H1 (cell line): ENCODE data around the gene DDI2. TPM values are rescaled to one million over a fixed set of nuclear protein-coding genes. Genes with fewer than 3 reads are reported as not detected.

Source experiments
- CTCF ChIA-PET: fragments of 300-600 bp; sonication (Branson Sonifier 250); formaldehyde crosslinking; loops from one replicate; lab custom pipeline; 2021; ENCODE audit not compliant: partially characterized antibody; lab: Charles Lee
- POLR2A ChIA-PET: fragments of 300-600 bp; sonication (Branson Sonifier 250); formaldehyde crosslinking; loops from one replicate; lab custom pipeline; 2021; ENCODE audit warnings: inconsistent platforms; ENCODE audit not compliant: partially characterized antibody; lab: Charles Lee
- DNase-seq, 2 experiments: peaks; one replicate each; pipeline versions ENCODE4 v3.0.0 to v3.0.0-alpha.2; 2010 to 2022; ENCODE audit warnings: low spot score in 2 of 2, low read depth in 1 of 2, mixed read lengths in 1 of 2
- FAIRE-seq: peaks from 2 replicates; lab custom pipeline; 2011; peaks lifted over from hg19 to GRCh38; lab: Jason Lieb, UNC
- H2AFZ ChIP-seq: 2 replicates; pipeline ENCODE4 v1.8.1; 2012; ENCODE audit warnings: low read length, inconsistent platforms
- H2AK5ac ChIP-seq: 2 replicates; pipeline ENCODE4 v1.6.1; 2013; ENCODE audit warnings: low read depth, low read length
- H2BK120ac ChIP-seq: replicated peaks from 2 replicates; pipeline ENCODE3; 2013; ENCODE audit warnings: low read depth, low read length, inconsistent platforms
- H2BK12ac ChIP-seq: 2 replicates; pipeline ENCODE4 v1.6.1; 2013; ENCODE audit warnings: low read depth, low read length
- H2BK15ac ChIP-seq: 2 replicates; pipeline ENCODE4 v1.6.1; 2013; ENCODE audit warnings: low read length
- H2BK20ac ChIP-seq: 2 replicates; pipeline ENCODE4 v1.6.1; 2013; ENCODE audit warnings: low read length
- H2BK5ac ChIP-seq: 2 replicates; pipeline ENCODE4 v1.6.1; 2013; ENCODE audit warnings: low read depth, low read length
- H3K14ac ChIP-seq: 2 replicates; pipeline ENCODE4 v1.6.1; 2013; ENCODE audit warnings: inconsistent platforms; ENCODE audit not compliant: insufficient read length
- H3K18ac ChIP-seq: 2 replicates; pipeline ENCODE4 v1.6.1; 2013; ENCODE audit warnings: low read length; ENCODE audit errors: extremely low read depth
- H3K23ac ChIP-seq: 2 replicates; pipeline ENCODE4 v1.6.1; 2013; ENCODE audit warnings: inconsistent platforms; ENCODE audit not compliant: insufficient read length
- H3K23me2 ChIP-seq: 2 replicates; pipeline ENCODE4 v1.6.1; 2013; ENCODE audit warnings: low read depth, low read length
- H3K27ac ChIP-seq: 2 replicates; pipeline ENCODE4 v1.6.1; 2011; ENCODE audit warnings: low read depth, low read length, inconsistent platforms
- H3K27me3 ChIP-seq, 4 experiments: replicated peaks in 1 of 4; 1 replicate in 1 of 4; 2 replicates in 3 of 4; pipeline versions ENCODE4 v1.6.1 to v1.8.1; 2011 to 2013; ENCODE audit warnings: low read length in 3 of 4, mild to moderate bottlenecking in 3 of 4, inconsistent platforms in 2 of 4, mixed read lengths in 2 of 4, moderate library complexity in 1 of 4; ENCODE audit not compliant: control insufficient read depth in 3 of 4, insufficient read depth in 3 of 4; ENCODE audit errors: extremely low read depth in 1 of 4
- H3K36me3 ChIP-seq, 4 experiments: 2 replicates each; pipeline versions ENCODE4 v1.6.1 to v1.8.1; 2011 to 2013; ENCODE audit warnings: mild to moderate bottlenecking in 4 of 4, low read length in 3 of 4, moderate library complexity in 2 of 4, control low read depth in 1 of 4, inconsistent platforms in 1 of 4; ENCODE audit not compliant: insufficient read depth in 4 of 4, control insufficient read depth in 2 of 4
- H3K4ac ChIP-seq: replicated peaks from 2 replicates; pipeline ENCODE3; 2013; ENCODE audit warnings: low read length, low read depth, mixed read lengths, inconsistent platforms; ENCODE audit not compliant: insufficient read length
- H3K4me1 ChIP-seq, 4 experiments: replicated peaks in 1 of 4; 1 replicate in 1 of 4; 2 replicates in 3 of 4; pipeline versions ENCODE4 v1.6.1 to v1.8.1; 2011 to 2013; ENCODE audit warnings: low read length in 3 of 4, inconsistent platforms in 2 of 4, mixed read lengths in 1 of 4; ENCODE audit not compliant: insufficient read depth in 4 of 4, control insufficient read depth in 3 of 4
- H3K4me2 ChIP-seq, 2 experiments: 2 replicates each; pipeline versions ENCODE4 v1.6.1 to v1.8.1; 2011 to 2013; ENCODE audit warnings: low read depth in 2 of 2, low read length in 2 of 2, control low read depth in 1 of 2, inconsistent platforms in 1 of 2, mild to moderate bottlenecking in 1 of 2; ENCODE audit not compliant: insufficient read depth in 1 of 2
- H3K4me3 ChIP-seq, 4 experiments: fragments of 200-600, 300-600 bp in 1 of 4; sonication (generic), shearing (Covaris generic), sonication (Bioruptor Twin) in 1 of 4; 2 replicates each; pipeline versions ENCODE4 v1.5.1 to v1.8.1; 2011 to 2016; ENCODE audit warnings: low read length in 4 of 4, low read depth in 3 of 4, control low read depth in 2 of 4, inconsistent platforms in 2 of 4, mild to moderate bottlenecking in 2 of 4, mixed read lengths in 1 of 4, moderate library complexity in 1 of 4; ENCODE audit not compliant: insufficient read depth in 2 of 4; ENCODE audit errors: extremely low read depth in 1 of 4
- H3K56ac ChIP-seq: replicated peaks from 2 replicates; pipeline ENCODE3; 2013; ENCODE audit warnings: low read depth, mild to moderate bottlenecking, mixed read lengths, low read length, inconsistent platforms; ENCODE audit not compliant: insufficient read length
- H3K79me1 ChIP-seq: 2 replicates; pipeline ENCODE4 v1.6.1; 2013; ENCODE audit warnings: low read depth, low read length, control low read depth
- H3K79me2 ChIP-seq, 2 experiments: 2 replicates each; pipeline versions ENCODE4 v1.6.1 to v1.8.1; 2012 to 2013; ENCODE audit warnings: low read length in 2 of 2, mild to moderate bottlenecking in 2 of 2, inconsistent platforms in 1 of 2; ENCODE audit not compliant: insufficient read depth in 2 of 2, control insufficient read depth in 1 of 2
- H3K9ac ChIP-seq, 4 experiments: replicated peaks in 1 of 4; 1 replicate in 1 of 4; 2 replicates in 3 of 4; pipeline versions ENCODE4 v1.6.1 to v1.8.1; 2011 to 2013; ENCODE audit warnings: low read depth in 3 of 4, low read length in 3 of 4, control low read depth in 2 of 4, mild to moderate bottlenecking in 2 of 4, moderate library complexity in 2 of 4, inconsistent platforms in 1 of 4; ENCODE audit errors: extremely low read depth in 1 of 4
- H3K9me3 ChIP-seq, 2 experiments: 2 replicates each; pipeline versions ENCODE4 v1.6.1 to v1.8.1; 2012 to 2013; ENCODE audit warnings: mild to moderate bottlenecking in 2 of 2, moderate library complexity in 2 of 2, control low read depth in 1 of 2, inconsistent platforms in 1 of 2, low read depth in 1 of 2, low read length in 1 of 2, mixed read lengths in 1 of 2; ENCODE audit not compliant: insufficient read depth in 2 of 2
- H4K20me1 ChIP-seq, 2 experiments: replicated peaks in 1 of 2; 2 replicates each; pipeline versions ENCODE3 to v1.8.1; 2011 to 2013; ENCODE audit warnings: inconsistent platforms in 2 of 2, low read length in 2 of 2, mild to moderate bottlenecking in 1 of 2; ENCODE audit not compliant: insufficient read depth in 2 of 2, control insufficient read depth in 1 of 2
- H4K5ac ChIP-seq: 2 replicates; pipeline ENCODE4 v1.6.1; 2013; ENCODE audit warnings: low read length, low read depth, mixed read lengths, inconsistent platforms; ENCODE audit not compliant: insufficient read length
- H4K8ac ChIP-seq: 2 replicates; pipeline ENCODE4 v1.8.0; 2013; ENCODE audit warnings: mild to moderate bottlenecking, moderate library complexity, low read length, inconsistent platforms; ENCODE audit not compliant: insufficient read depth; ENCODE audit errors: extremely low read depth
- H4K91ac ChIP-seq: replicated peaks from 2 replicates; pipeline ENCODE3; 2013; ENCODE audit warnings: low read length, mixed read lengths, inconsistent platforms; ENCODE audit not compliant: insufficient read length
- ASH2L ChIP-seq: fragments of 200-600, 300-600 bp; sonication (generic); IDR thresholded peaks from one replicate; pipeline ENCODE4 v1.7.1; 2017; ENCODE audit warnings: low read length
- CREB1 ChIP-seq: IDR thresholded peaks from 2 replicates; pipeline ENCODE4 v1.6.1; 2012; ENCODE audit warnings: inconsistent platforms
- FOSL1 ChIP-seq: IDR thresholded peaks from 2 replicates; pipeline ENCODE4 v1.6.1; 2011; ENCODE audit warnings: mild to moderate bottlenecking, low read depth, low read length, moderate library complexity; ENCODE audit not compliant: insufficient read depth
- GTF2F1 ChIP-seq: IDR thresholded peaks from 2 replicates; pipeline ENCODE4 v1.6.1; 2012; ENCODE audit warnings: low read depth, low read length, improper control_type of control experiment, borderline replicate concordance
- NANOG ChIP-seq: IDR thresholded peaks from 2 replicates; pipeline ENCODE4 v1.6.1; 2011; ENCODE audit warnings: low read length, low read depth, mild to moderate bottlenecking, inconsistent platforms; ENCODE audit not compliant: insufficient read depth, poor library complexity, severe bottlenecking
- NRF1 ChIP-seq: IDR thresholded peaks from 2 replicates; pipeline ENCODE4 v1.6.1; 2011; ENCODE audit warnings: mild to moderate bottlenecking, low read depth, low read length, improper control_type of control experiment
- PHF8 ChIP-seq: fragments of 200-600 bp; sonication (generic); conservative IDR thresholded peaks from 2 replicates; pipeline ENCODE4 v1.7.1; 2012; ENCODE audit warnings: low read depth, mild to moderate bottlenecking, inconsistent platforms, low read length, moderate library complexity
- RFX5 ChIP-seq: IDR thresholded peaks from 2 replicates; pipeline ENCODE4 v1.6.1; 2011; ENCODE audit warnings: low read depth, low read length, improper control_type of control experiment, borderline replicate concordance
- RNF2 ChIP-seq: fragments of 200-900, 300-1000 bp; sonication (generic); IDR thresholded peaks from 2 replicates; pipeline ENCODE4 v1.7.1; 2016; ENCODE audit warnings: borderline replicate concordance, low read depth, mild to moderate bottlenecking, antibody characterized with exemption, low read length; ENCODE audit not compliant: poor library complexity, severe bottlenecking; ENCODE audit errors: missing control alignments
- SIN3A ChIP-seq, 2 experiments: IDR thresholded peaks in 1 of 2; conservative IDR thresholded peaks in 1 of 2; 2 replicates each; pipeline ENCODE4 v1.6.1; 2011 to 2012; ENCODE audit warnings: low read length in 2 of 2, improper control_type of control experiment in 1 of 2, low read depth in 1 of 2, mild to moderate bottlenecking in 1 of 2
- SIRT6 ChIP-seq: IDR thresholded peaks from one replicate; pipeline ENCODE4 v1.7.1; 2012; ENCODE audit warnings: low read length, inconsistent platforms
- SP1 ChIP-seq: IDR thresholded peaks from 2 replicates; pipeline ENCODE4 v1.6.1; 2011; ENCODE audit warnings: low read depth, low read length
- TAF7 ChIP-seq: optimal IDR thresholded peaks from 2 replicates; pipeline ENCODE3; 2011; ENCODE audit warnings: low read depth, mild to moderate bottlenecking, inconsistent platforms, low read length, moderate library complexity, borderline replicate concordance
- TBP ChIP-seq: IDR thresholded peaks from 2 replicates; pipeline ENCODE4 v1.6.1; 2011; ENCODE audit warnings: low read depth, low read length, improper control_type of control experiment
- WGBS, 2 experiments: shearing (Covaris generic) in 1 of 2; methylation state at CpG; one replicate each; pipeline versions ENCODE4 v1.1.6 to v1.1.7; 2013 to 2015; ENCODE audit warnings: low lambda C conversion rate in 2 of 2, mixed read lengths in 2 of 2, inconsistent platforms in 1 of 2, low coverage in 1 of 2, missing lambda C conversion rate in 1 of 2; ENCODE audit not compliant: insufficient replicate concordance in 2 of 2, insufficient coverage in 1 of 2, insufficient read length in 1 of 2; ENCODE audit errors: extremely low coverage in 1 of 2, missing lambda C conversion rate in 1 of 2; 5-methylcytosine and 5-hydroxymethylcytosine counted together
- polyA plus RNA-seq, 7 experiments: library from polyadenylated mRNA; depleted of rRNA in 3 of 7; stranded (reverse) in 5 of 7; unstranded in 2 of 7; fragments of >200 nt in 5 of 7; fragments of 200-250 nt in 2 of 7; gene quantifications; 1 replicate in 5 of 7; 2 replicates in 1 of 7; 4 replicates in 1 of 7; pipeline versions ENCODE4 v1.2.1 to v1.2.3, GENCODE V29; 2011 to 2013; ENCODE audit warnings: missing spikeins in 2 of 7, mixed read lengths in 2 of 7
- total RNA-seq: library from RNA; stranded (reverse); fragmentation: NEBNext Ultra II Directional; extraction: Animal tissue kit (Norgen Biotek cat#: 25700); gene quantifications from 2 replicates; pipeline ENCODE4 v1.2.1, GENCODE V29; 2021

DDI2 gene
- total and polyA plus RNA-seq, 2 of the 8 experiments (the other 6 are each of a cell fraction or from before 2014, with no cell fraction given), result 7.7 to 38.3 TPM

GRCh38 chr1:15637826-15638225, 20.6 kb downstream of the DDI2 start:
- no peak overlapping the region for H3K23ac ChIP-seq
- no peak overlapping the region for H2BK20ac ChIP-seq
- no peak overlapping the region for H3K56ac ChIP-seq
- no peak overlapping the region for H3K4me2 ChIP-seq
- no peak overlapping the region for H2BK5ac ChIP-seq
- POLR2A ChIA-PET, result no interaction called here
- H4K8ac ChIP-seq, result no peak overlapping the region
- no peak overlapping the region for H2BK120ac ChIP-seq
- no peaks in the 10 kb centered on the region for H3K4me1 ChIP-seq
- no peak overlapping the region for H2AK5ac ChIP-seq
- H2BK15ac ChIP-seq, result no peak overlapping the region
- H4K5ac ChIP-seq, result no peak overlapping the region
- H3K14ac ChIP-seq, result no peak overlapping the region
- H4K20me1 ChIP-seq, result peaks cover 3 to 8% of the 10 kb centered on the region in 2 experiments
- H3K4me3 ChIP-seq, result no peak overlapping the region
- H3K27me3 ChIP-seq, result no peaks in the 10 kb centered on the region
- no peaks in the 10 kb centered on the region; the same call in 1 of the 2 replicates for H3K23me2 ChIP-seq
- H3K27ac ChIP-seq, result no peak overlapping the region
- no peaks in the 10 kb centered on the region for H3K79me2 ChIP-seq
- H4K91ac ChIP-seq, result no peak overlapping the region
- H3K18ac ChIP-seq, result no peak overlapping the region
- FAIRE-seq, result no peak
- DNase-seq, result no peak
- no peak overlapping the region for H3K9ac ChIP-seq
- no peak overlapping the region for H2AFZ ChIP-seq
- H3K4ac ChIP-seq, result no peak overlapping the region
- CTCF ChIA-PET, result interaction anchor here (1.1 kb wide), 1 partner anchor 45 kb away, joined by 5 read pairs; no protein-coding TSS in a partner anchor
- no peak overlapping the region for H2BK12ac ChIP-seq
- no peaks in the 10 kb centered on the region; the same call in 1 of the 2 replicates for H3K79me1 ChIP-seq
- 88% methylated on average over 4 of the region's 4 CpGs; no CpG with 5 or more reads in 1 of the 2 experiments for WGBS, 2 experiments
- H3K36me3 ChIP-seq, result peaks cover 24 to 82% (median 54%) of the 10 kb centered on the region in 4 experiments; a peak in 7 of 8 replicates
- no peaks in the 10 kb centered on the region for H3K9me3 ChIP-seq
- TF ChIP-seq NRF1 (no peak), SIN3A (conservative IDR thresholded peaks at IDR 0.05 in 1 of 2, IDR thresholded peaks at IDR 0.05 in 1 of 2; ENCODE audit: low read depth in 1 of 2, low read length in 2 of 2) (no peak), GTF2F1 (no peak), SP1 (no peak), CREB1 (no peak), FOSL1 (no peak), RNF2 (no peak), RFX5 (no peak), TBP (no peak), SIRT6 (no peak), PHF8 (no peak), NANOG (no peak), TAF7 (no peak), ASH2L (no peak)
